HK-2 (cell line): ENCODE data around the gene HOXD12.

Experiments
- DNase-seq: peaks from one replicate; pipeline ENCODE4 v3.0.0-alpha.2; 2018; ENCODE audit not compliant: unreplicated experiment

HOXD12 gene

DNA sequence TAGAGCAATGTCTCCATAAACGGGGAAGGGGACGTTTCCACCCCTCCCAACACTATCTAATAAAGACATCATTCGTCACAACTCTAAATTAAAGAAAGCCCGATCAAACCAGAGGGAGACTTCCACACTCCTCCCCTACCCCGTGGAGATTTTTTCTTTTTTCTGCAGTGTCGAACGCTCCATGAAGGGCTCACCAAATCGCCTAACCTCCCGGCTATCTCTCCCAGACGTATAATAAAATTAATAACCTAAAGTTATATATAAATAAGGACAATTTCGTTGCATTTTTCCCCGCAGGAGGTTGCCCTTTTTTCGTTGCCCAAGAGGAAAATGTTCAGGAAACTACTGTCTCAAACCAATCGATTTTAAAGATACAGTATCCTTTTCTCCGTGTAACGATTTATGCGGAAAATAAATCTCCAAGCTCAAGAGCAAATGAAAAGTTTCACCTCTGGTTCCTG lies 18.2 kb upstream of the HOXD12 start:
- DNase-seq = no peak

DNA sequence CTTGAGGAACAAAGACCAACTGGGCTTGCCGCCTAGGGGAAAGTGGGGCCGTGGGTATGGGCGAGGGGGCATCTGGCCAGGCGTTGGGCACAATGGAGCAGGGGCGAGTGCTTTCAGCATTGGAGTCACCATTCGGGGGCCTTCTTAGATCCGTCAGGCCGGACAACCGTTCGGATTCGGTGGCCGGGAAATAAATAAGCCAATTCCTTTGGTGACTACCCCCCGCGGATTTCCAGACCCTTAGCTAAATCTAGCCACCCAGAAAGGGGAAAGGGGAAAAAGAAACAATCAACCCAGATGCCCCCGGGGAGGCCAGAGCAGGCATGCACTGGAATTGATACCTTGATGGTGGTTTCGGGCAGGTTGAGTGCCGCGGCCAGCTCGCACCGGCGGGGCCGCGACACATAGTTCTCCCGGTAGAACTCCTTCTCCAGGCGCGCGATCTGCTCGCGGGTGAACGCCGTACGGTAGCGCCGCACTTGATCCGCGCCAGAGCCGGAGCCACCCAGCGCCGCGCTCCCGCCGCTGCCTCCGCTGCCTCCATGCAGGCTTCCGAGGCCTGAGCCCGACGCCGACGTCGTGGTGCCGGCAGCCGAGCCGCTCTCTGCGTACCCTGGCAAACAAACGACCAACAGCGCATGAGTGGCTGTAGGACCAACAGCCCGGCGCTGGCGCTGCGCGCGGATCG lies 17.6 kb upstream of the HOXD12 start:
- DNase-seq = no peak

DNA sequence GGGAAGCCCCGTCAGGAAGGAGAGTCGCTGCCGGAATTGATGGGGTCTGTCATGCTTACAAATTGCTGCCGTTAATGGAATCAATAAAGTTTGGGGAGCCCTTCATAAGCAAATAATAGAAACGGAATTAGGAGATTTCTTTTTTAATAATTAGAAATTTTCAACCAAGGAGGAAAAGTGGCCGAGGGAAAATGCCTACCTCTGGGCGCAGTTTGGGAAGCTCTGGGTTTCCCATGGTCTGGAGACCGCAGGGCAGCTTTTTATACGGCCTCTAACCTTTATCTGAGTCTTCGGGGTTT lies 17.1 kb upstream of the HOXD12 start:
- DNase-seq = no peak

DNA sequence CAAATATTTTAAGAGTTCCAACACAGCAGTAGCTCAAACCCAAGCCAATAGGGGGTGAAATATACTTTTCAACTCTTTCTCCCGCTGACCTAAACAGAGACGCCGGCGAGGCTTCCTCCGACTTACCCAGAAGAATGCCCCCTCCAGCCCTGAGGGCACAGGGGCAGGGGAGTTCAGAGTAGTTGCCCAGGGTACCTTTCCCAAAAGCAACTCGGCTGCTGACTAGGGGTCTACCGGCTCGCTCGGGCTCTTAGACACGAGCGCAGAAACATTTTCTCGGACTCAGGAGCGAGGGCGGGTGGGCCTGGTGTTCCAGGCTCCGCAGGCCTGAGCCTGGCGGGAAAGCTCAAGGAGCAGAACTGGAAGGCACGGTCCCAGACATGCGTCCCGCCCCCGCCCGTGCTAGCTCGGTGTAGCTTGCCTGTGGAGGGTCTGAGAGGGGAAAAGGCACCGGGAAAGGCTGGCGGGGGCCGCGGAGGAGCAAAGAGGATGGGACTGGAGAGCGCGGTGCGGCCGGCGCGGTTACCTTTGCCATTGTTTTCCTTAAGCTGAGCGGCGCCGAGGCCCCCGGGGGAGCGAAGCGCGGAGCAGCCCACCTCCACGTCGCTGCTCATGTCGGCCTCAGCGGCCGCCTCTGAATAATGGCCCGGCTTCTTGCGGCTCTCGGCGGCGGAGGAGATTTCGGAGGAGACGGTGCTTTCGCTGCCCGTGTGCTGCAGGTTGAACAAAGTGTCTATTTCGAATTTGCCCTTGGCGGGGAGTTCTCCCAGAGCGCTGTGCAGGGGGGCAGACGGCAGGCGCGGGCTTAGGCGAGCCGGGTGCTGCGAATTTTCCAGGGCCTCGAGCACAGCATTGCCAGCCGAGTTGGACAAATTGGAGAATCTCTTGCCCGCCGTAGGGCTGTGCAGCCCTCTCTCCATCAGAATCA lies 16.5 kb upstream of the HOXD12 start:
- no peak for DNase-seq

DNA sequence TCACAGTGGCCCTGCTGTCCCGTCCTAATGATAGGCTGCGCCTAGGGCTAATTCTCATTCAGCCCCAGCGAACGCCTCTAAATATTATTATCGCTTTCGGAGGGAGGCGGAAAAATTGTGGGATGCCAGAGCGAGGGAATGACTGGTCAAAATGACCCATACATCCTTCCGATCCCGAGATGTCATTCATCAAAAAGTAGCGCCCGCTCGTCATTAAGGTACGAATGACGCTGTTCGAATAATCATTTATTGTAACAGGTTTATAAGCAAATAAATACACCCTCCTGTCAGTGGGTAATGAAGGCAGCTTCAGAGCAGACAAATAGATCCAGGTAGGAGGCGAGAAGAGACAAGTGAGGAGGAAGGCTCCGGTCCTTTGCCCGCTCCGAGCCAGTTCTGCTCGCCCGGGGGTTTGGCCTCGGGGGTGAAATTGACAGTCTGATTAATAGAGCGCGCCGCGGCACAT lies 15.8 kb upstream of the HOXD12 start, which contains the start of gene EVX2:
Gene EVX2 (minus strand): TSS at position 167 of the 466 bp plus-strand sequence. CDS start 186 bp downstream, outside the sequence.
- no peak for DNase-seq

DNA sequence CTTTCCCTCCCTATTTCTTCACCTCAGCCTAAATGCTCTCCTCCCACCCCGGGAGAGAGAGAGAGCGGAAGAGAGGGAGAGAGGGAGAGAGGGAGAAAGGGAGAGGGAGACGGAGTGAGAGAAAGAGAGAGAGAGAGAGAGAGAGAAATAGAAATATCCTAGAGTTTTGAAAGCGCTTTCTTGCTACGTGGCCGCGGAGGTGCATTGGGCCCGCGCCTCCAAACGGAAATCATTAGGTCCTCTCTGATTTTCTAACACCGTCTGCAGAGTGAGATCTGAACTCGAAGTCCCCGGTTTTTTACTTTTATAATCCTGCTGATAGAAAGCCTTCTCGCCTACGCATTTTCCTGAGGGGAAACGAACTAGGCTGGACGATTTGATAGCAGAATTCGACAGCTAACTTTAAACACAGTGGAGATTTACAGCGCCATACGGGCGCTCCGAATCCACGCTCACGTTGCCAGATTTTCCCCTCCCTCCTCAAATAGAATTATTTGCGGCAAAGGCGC lies 14.9 kb upstream of the HOXD12 start:
- no peak for DNase-seq

DNA sequence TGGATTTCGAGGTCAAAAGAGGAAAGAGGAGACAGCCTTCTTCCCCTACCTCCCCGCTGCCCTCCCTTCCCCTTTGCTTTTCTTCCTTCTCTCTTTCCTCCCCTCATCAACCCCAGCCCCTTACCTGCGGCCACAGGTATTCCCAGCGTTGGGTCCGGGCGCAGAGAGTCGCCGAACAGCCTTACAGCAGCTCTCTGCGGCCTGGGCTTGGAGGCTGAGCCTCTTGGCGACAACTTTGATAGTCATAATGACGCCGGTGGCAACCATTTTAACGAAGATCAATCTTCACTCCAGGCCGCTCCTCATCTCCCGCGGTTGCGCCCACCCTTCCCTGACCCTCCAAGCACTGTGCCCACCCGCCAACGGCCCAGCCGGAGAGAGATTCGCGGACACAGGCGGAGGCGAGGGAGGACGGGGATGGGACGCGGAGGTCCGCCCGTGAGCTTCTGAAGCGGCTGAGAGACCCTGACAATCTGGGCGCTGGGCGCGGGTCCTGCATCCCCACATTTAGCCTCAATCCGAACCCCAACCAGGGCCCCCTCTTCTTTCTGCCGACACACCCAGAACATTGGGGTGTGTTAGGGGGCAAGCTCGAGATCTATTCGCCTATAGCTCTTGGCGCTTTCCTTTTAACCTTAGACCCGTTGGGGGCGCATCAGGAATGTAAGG lies 14.3 kb upstream of the HOXD12 start:
- DNase-seq = no peak

DNA sequence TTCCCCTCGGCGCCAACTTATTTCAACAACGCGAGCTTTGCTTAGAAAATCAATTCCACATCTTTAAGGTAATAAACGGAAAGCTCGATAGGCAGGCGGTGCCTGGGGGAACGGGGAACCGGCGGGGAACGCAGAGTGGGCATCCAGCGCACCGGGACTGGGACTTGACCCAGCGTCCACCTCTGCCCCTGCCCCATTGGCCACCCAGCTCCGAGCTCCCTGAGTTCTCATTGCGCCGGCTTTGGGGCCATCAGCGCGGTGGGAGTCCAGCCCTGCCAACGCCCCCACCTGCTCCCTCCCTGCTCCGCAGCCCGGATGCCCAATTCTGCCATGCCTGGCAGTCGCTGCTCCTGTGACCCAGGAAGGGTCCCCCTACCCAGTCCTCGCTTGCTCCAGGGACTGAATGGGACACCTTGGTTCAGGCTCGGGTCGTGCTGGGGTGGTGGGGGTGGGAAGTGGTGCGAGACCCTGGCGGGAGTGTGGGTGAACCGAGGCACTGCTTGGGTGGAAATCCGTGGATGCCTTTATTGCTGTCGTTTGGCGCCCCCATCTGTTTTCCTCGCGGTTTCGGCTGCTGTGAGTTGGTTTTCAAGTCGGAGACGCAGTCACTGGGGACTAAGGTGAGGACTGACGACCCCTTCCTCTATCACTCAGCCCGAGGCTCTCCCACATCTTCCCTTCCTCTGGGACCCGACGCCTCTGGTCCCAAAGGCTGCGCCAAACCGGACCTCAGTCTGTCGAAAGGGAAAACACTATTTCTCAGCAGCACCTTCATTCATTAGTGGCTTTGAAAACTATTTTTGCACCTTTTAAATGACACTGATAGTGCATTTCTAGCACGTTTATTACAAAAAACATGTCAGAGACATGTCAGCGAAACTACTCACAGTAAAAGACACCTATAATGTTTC lies 13.5 kb upstream of the HOXD12 start:
- DNase-seq = no peak

DNA sequence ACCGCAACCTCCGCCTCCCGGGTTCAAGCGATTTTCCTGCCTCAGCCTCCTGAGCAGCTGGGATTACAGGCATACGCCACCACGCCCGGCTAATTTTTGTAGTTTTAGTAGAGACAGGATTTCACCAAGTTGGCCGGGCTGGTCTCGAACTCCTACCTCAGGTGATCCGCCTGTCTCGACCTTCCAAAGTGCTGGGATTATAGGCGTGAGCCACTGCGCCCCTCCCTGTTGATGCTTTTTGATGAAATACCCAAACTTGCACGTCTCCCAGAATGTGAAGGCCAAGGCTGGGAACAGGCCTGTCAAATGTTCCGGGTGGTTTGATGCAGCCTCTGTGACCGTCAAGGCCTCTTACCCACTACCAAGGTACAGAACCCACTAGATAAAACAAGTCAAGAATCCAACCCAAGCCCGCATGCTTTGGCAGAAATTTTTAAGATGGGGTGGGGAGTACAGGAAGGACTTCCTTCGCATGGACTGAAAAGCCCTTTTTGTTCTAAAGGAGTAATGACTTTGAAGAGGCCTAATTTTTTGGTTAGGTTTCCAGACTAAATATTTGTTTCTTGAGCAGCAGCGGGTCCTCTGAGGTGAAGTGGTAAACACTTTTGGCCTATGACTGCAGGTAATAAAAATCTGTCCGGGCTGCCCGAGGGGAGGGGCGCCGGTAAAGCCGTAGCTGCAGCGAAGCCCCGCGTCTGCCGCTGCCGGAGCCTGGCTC lies 12.1 kb upstream of the HOXD12 start:
- no peak for DNase-seq

DNA sequence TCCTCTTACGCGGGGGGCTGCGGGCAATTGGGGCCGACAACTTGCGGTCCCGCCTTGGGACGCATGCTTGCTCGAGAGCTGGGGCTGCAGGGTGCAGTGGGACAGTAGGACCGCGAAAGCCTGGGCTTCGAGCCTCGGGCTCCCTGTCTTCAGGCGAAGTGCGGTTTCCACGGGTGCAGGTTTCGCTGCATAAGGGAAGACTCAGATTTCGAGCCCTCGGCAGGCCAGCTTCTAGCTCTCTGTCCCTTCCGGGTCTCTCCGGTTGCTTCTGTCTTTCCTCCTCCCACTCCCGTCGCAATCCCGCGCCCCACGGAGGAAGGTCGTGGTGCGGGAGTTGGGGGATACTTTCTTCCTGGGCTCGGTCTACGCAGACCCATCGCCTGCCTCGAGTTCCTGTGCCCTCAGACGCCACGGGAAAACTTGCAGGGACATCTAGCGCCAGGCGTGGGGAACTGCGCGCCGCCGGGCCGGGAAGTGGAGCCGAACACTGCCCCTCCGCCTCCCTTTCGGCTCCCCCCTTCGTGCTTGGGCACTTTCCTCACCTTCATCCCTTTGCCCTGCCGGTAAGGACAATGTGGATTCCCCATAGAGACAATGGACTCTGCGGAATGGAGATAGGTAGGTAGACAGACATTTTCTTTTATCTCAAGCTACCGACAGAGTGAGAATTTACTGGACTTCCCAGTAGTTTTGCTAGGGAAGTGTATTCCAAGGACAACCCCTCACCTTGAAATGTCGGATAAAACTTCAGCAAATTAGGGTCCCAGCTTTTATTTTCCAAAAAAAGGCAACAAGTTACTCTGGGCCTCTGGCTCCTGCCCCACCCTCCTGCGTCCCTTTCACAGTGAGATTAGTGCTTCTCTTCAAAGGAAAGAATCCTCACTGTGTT lies 11.3 kb upstream of the HOXD12 start:
- DNase-seq = peak; percentile 66

DNA sequence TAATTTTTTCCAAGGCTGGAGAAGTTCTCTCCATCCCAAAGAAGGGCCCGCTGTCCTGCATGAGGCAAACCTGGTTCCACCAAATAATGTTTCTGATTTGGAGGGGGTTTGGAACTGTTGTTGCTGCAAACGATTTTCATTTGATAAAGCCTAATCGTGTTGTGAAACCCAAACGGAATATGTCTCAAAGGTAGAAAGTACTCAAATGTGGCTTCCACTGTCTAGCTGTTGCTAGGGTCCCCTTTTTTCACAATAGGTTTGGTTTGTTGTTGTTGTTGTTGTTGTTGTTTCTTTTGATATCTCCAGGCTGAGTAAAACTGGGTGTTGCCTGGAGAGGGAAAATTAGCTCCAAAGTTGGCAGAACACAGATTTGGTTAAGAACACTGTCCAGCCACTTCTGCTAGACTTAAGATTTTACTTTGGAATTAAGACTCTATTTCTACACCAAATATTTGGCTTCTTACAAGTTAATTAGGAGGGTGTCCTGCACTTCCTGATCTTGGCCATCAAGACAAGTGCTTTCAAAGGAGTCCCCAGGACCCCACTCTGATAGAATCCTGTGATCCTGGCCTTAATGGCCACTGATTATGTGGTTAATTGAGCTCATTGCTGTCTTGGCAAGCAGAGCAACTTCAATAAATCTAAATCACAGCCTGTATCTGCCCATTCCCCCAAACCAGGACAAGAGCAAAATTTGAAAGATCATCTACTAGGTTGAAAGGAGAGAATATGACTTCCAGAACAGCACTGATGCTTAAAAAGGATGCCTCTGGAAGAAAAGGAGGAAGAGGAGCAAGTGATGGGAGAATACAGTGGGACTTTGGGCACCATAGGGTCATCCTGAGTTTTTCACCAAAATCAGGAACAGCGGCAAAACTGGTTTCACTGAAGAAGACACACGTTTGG lies 10.4 kb upstream of the HOXD12 start:
- no peak for DNase-seq

DNA sequence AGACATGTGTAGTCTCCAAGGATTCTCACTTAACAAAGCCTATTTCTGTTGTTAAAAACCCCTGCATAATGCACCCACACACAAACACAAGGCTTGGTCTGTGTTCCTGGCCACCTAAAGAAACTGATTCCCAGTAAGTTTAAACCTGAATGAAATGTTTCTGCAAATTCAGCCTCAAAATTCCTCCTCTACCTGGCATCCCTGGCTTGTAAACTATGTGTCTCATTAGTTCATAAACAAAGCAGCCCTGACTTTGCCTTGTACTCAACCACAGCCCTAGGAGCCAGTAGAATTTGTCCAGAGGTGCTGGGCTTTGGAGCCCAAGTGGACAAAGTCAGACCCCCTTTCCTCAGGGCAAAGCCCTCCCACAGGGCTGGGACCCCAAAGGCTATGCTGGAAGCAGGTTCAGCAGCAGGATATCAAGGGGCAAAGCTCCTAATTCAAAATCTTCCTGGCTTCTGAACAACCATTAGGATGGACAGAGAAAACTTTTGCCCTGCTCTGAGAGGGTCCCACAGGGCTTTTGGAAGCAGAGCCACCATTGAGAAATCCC lies 9.7 kb upstream of the HOXD12 start:
- DNase-seq = no peak

DNA sequence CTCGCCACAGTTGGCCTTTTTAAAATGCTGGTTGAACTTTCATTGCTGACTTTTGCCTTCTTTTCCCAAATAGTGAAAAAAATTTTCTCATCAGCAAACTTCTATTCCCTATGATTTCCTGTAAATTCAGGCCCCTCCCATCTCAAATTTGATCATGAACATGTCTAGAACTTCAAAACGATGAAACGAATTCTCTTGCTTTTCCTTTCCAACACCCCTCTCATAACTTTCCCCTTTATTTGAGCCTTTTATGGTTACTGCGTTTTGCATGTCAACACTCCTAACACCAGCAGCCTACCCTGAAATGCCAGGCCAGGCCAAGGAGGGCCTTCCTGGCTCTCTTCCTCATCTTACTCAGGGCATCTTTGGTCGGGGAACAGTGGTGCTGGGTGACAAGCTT lies 8.7 kb upstream of the HOXD12 start:
- DNase-seq = no peak

DNA sequence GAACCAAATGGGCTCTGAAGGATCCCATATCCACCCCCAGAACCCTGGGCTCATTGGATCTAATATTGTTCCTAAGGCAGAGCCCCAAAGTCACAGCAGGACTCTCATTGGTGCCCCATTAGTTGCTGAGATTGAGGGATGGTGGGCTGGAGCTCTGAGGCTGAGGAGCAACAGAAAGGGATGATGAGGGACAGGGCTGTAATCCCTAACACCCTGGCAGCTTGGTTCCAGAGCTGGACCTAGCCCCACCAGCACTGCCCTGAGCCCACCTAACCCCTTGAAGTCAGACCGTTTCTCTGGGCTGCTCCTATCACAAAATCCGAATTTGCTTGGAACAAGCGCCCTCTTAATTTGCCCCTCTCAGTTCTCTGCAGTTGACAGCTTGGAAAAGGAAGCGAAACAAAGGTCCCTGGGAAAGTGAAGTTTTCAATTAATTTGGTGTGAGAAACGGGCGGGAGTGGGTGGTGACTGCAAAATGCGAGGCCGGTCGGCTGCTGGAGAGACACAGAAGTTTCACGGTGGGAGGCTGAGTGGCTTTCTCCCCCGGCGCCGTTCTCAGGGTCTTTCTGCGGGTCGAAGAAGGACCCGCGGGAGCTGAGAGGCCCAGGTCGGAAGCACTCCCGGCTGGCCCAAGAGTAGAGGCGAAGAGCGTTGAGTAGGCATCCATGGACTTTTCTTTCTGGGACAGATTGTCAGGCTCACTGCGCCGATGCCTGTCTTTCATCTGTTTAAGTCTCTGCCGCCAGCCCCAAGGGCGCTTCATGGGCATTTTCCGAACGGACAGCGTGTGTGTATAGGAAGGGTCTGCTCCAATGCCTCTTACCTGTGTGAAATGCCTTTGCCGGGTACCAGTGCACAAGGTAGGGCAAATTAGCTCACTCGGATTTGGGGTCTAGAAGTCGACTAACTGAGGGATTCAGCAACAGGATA lies 8.0 kb upstream of the HOXD12 start:
- DNase-seq = no peak

DNA sequence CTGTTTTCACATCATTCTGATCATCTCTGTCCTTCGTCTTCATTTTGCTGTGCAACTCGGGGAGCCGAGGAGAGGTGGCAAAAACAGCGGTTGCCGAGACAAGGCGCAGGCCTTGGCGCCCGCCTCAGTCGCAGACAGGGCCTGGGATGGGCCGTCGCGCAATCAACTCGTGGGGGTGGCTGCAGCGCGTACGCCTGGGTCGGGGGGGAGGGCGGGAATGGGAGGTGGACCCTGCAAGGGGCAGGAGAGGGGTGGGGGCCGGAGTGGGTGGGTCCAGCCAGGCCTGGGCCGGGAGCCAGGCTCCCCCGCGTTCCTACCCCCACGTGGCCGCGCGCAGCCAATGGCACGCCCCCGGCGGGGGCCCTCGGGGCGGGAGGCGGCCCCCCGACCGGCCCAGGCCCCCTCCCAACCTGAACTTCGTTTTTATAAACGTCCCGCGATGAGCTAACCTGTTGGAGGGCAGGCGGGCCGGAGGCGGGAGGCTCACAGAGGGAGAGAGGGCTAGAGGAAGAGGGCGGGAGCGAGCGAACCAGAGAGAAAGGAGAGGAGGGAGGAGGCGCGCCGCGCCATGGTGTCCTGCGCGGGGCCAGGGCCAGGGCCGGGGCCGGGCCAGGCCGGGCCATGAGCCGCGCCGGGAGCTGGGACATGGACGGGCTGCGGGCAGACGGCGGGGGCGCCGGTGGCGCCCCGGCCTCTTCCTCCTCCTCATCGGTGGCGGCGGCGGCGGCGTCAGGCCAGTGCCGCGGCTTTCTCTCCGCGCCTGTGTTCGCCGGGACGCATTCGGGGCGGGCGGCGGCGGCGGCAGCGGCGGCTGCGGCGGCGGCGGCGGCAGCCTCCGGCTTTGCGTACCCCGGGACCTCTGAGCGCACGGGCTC lies 7.1 kb upstream of the HOXD12 start, which contains the start of gene HOXD13:
Gene HOXD13 (plus strand): TSS at position 452 of the 875 bp plus-strand sequence. CDS start 170 bp downstream, at position 622.
- no peak for DNase-seq
